ENCODE results near the gene ASTN1.

The ASTN1 gene

DNA sequence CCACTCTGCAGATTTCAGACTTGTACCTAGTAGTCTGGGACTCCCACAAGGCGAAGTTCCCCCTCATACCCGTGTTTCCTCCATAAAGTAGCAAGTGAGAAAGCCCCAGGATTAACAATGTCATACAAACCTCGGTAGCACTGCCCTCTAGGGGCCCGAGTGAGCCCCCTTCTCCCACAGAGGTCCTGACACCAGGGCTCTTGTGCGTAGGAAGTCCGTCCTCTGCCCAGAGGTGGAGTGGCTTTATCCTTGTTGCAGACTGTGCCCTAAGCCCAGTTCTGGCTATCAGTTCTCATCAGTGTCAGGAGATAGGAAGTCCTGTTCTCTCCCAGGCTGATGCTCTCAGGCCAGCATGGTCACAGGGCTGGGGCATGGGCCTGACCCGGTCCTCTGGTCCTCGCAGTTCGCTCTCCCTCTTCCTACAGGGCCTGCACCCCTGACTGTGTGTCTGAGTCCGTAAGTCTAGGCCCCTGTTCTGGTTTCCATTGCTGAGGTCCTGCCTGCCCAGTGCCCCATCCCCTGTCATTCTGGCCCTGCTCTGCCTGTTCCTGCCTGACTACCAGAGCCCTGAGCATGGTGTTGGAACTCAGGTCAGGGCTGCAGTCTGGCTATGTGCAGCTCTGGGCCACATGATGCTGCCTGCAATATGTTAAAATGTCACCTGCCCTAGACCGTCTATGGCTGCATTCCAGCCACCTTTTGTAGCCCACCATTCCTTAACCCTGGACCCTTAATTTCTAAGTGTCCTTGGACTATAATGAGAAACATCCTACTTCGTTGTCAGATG is 285.6 kb downstream of the ASTN1 start:
- in situ Hi-C loops (cut with HindIII; ENCODE audit: low pct_unique_long_range_greater_than_20kb, low sequenced_read_pairs) = no loop called here

DNA sequence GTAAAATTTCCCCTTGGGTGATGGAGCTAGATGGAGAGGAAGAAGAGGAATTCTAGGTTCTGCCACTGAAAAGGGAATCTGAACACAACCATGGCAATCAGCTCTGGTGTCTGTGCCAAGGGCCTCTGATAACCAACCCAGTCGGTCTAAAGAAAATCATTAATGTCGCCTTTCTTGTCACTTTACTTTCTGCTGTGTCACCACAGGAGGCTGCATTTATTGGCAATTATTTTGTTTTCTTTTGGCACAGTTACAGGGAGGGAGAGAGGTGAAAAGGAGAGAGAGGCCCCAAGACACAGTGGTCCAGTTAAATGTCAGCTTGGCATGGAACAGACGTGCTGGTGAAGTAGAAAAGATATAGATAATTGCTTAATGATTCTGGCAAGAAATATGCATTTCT is 287.0 kb downstream of the ASTN1 start:
- in situ Hi-C loops (cut with HindIII; ENCODE audit: low pct_unique_long_range_greater_than_20kb, low sequenced_read_pairs) = no loop called here
- no peak for DNase-seq (ENCODE audit: low read depth in 1 of 2, low spot score in 1 of 2)
- TF ChIP-seq JUND (IDR thresholded peaks at IDR 0.05; ENCODE audit: low read depth) = no peak

More for the DNA sequence above, 285.6 kb downstream of the ASTN1 start:
- no peak for DNase-seq (ENCODE audit: low read depth in 1 of 2, low spot score in 1 of 2)
- no peak for TF ChIP-seq JUND (IDR thresholded peaks at IDR 0.05; ENCODE audit: low read depth)

DNA sequence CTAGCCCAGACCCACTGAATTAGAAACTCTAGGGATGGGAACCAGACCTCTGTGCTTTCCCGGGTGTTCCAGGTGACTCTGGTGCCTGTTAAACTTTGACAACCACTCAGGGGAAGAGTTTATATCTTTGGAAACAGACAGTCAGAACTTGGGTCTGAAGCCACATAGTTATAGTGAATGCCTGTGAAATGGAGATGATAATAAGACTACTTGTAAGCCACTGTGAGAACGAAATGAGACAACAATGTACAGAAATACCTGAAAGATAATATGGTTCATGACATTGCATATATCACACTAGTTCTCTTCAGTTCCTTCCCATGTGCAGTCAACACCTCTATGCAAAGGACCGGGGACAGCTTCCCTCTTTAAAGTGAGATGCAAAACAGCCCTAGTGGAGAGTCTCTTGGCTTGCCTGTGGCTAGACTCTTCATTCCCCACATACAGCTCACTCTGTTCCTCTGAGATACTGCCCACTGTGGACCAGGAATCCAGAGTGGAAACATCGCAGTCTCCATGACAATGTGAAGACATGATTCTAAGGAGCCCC is 287.5 kb downstream of the ASTN1 start:
- in situ Hi-C loops (cut with HindIII; ENCODE audit: low pct_unique_long_range_greater_than_20kb, low sequenced_read_pairs) = no loop called here
- TF ChIP-seq JUND (IDR thresholded peaks at IDR 0.05; ENCODE audit: low read depth) = no peak

DNA sequence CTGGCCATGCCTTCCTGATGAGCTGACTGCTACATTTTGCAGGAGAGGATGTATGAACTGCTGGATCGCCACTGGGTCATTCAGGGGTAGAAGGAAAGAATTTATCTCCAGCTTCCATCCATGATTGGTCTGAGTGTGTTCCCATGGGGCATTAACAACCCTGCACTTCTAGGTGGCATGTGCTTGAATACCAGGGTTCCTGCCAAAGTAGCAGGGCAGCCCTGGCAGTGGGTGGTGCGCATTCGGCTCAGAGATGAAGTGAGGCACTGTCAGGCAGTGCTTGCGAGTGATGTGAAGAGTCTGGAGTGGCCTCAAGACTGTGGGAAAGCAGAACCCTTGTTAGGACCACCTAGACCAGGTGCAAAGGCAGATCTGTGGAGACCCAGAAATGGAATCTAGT is 294.9 kb downstream of the ASTN1 start:
- in situ Hi-C loops (cut with HindIII; ENCODE audit: low pct_unique_long_range_greater_than_20kb, low sequenced_read_pairs) = no loop called here
- DNase-seq (ENCODE audit: low read depth in 1 of 2, low spot score in 1 of 2) = no peak
- no peak for TF ChIP-seq JUND (IDR thresholded peaks at IDR 0.05; ENCODE audit: low read depth)

More for the DNA sequence above, 287.5 kb downstream of the ASTN1 start:
- no peak for DNase-seq (ENCODE audit: low read depth in 1 of 2, low spot score in 1 of 2)

DNA sequence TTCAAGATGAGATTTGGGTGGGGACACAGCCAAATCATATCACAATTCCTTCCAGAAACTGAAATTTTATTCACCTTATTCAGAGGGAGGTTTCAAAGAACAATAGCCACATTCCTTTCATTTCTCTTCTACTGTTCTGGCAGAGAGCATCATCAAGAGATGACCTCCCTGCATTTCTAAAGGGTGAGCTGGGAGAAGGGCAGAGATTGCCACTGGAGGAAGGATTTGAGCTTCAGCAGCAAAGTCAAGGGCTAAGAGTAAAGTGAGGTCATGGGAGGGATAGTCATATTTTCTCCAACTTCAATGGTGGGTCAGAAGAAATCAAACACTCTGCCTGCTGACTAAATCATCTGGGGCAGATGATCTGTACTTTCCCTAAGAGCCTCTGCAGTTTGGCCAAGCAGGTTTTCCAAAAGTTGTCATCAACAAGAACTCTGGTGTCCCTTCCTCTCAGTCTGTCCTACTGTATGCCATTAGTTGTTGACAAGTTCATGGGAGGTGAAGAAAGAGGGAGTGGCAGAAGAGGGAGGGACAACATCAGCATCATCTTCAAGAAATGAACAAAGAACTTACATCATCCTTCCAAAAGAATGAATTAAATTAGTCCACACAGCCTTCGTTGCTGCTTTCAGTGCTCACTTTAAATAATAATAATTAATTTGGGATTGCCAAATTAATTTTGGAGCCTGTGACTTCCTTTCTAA is 298.3 kb downstream of the ASTN1 start:
- in situ Hi-C loops (cut with HindIII; ENCODE audit: low pct_unique_long_range_greater_than_20kb, low sequenced_read_pairs) = no loop called here
- TF ChIP-seq JUND (IDR thresholded peaks at IDR 0.05; ENCODE audit: low read depth) = no peak
- DNase-seq (ENCODE audit: low read depth in 1 of 2, low spot score in 1 of 2) = no peak

DNA sequence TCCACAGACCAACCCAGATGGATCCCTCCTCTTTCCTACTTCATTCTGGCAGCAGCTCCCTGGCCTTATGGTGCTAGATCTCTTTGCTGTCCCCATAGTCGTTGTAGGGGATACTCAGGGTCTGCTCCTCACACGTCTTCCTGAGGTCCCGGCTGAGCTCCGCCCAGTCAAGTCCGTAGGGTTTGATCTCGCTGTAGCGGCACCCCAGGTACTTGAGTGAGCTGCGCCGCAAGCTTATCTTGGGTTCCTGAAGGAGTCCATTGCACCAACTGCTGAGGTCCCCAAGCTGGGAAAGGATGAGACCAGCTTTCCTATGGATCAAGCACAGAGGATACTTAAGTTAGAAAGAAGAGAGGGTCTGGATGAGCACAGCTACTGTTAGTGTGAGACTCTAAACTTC is 300.3 kb downstream of the ASTN1 start:
- no peak for TF ChIP-seq JUND (IDR thresholded peaks at IDR 0.05; ENCODE audit: low read depth)
- in situ Hi-C loops (cut with HindIII; ENCODE audit: low pct_unique_long_range_greater_than_20kb, low sequenced_read_pairs) = no loop called here
- DNase-seq (ENCODE audit: low read depth in 1 of 2, low spot score in 1 of 2) = no peak

DNA sequence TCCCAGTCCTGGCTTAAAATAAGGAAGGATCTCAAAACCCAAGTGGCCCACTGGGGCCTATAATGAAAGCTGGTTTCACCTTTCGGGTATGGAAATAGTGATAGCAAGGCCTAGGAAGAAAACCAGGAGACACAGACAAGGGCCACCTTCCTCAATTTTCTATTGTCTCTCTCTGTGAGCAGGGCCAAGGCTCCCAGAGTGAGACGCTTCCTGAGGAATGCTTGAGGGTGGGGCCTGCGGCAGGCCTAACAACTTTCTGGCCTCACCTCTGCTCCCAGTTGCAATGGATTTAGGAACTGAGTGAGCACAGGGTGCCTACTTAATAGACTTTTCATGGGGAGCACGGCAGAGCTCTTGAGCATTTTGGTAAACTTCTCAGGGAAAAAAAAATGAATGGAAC is 300.9 kb downstream of the ASTN1 start:
- no peak for TF ChIP-seq JUND (IDR thresholded peaks at IDR 0.05; ENCODE audit: low read depth)
- no peak for DNase-seq (ENCODE audit: low read depth in 1 of 2, low spot score in 1 of 2)
- in situ Hi-C loops (cut with HindIII; ENCODE audit: low pct_unique_long_range_greater_than_20kb, low sequenced_read_pairs) = no loop called here

DNA sequence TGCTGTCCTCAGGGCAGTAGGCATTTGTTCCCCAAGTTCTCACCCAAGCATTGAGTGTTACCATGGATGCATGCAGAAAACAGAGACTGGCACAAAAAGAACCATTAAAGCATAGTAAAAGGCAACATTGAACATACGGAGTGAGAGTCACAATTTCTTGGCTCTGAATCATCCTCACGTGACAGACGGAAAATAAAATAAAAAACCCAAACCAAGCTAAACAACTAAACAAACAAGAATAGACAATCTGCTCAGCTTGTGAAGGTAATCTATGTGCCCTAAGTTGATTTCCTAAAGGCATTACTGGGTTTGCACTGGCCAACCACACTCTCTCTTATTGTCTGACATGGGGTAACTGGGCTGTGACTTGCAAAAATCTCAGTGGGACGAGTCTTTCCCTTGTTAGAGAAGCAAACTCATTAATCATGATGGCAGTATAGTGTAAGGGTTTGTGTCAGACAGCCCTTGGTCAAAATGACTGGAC is 306.0 kb downstream of the ASTN1 start:
- in situ Hi-C loops (cut with HindIII; ENCODE audit: low pct_unique_long_range_greater_than_20kb, low sequenced_read_pairs) = no loop called here
- DNase-seq (ENCODE audit: low read depth in 1 of 2, low spot score in 1 of 2) = no peak
- no peak for TF ChIP-seq JUND (IDR thresholded peaks at IDR 0.05; ENCODE audit: low read depth)

DNA sequence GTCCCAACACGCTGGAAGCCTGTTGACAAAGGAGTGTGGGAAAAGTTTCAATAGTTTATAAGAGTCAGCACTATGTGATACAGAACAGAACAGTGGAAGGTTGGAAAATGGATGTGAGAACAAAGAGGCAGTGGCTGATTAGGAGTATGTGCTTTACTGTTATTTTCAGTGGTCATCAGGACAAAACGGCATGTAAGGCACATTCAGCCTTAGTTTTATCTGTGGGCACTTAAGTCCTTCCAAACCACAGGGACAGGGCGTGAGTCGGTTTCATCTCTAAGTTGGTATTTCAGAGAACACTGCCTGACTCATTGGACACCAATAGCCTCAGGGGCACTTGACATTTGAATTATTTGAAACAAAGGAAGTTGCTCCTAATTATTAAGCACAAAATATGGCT is 306.9 kb downstream of the ASTN1 start:
- DNase-seq (ENCODE audit: low read depth in 1 of 2, low spot score in 1 of 2) = no peak
- in situ Hi-C loops (cut with HindIII; ENCODE audit: low pct_unique_long_range_greater_than_20kb, low sequenced_read_pairs) = no loop called here
- TF ChIP-seq JUND (IDR thresholded peaks at IDR 0.05; ENCODE audit: low read depth) = no peak

DNA sequence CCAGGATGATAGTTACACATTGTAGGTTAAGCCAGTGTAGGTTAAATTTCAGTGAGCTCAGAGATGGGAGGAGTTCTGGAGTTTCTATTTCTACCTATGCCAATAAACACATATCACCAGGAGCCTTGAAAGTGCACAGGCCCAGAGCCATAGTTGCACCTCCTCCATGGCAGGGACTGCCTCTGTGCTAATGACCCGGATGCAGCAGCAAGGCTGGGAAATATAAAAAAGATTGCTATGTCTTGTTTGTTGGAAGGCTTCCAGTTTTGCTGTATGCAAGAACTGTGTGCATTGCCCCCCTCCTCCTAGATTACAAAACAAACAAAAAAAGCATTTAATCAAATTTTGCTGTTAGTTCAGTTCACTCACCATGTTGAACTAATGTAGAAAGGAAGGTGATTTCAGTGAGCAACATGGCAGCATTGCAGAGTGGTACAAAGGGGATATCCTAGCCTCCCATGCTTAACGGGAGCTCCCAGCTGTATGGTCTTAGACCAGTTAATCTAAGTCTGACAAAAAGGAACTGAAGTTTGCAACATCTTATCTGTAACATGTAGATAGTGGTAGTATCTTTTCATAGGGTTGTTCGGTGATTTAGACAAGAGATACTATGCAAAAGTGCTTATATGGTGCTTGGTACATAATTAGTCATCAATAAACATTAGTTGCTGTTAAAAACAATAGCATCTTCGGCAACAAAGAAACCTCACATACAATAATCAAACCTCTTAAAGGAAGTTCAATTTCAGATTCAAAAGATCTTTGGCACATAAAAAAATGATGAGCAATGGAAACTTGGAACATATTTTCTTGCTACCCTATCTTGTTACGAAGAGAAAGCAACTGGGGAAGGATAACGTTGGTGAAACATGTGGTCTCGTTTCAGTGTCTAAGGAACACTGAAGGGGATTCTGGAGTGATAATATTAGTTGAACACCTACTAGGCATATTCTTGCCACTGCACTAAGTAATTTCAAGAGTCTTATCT is 309.5 kb downstream of the ASTN1 start:
- no peak for TF ChIP-seq JUND (IDR thresholded peaks at IDR 0.05; ENCODE audit: low read depth)
- in situ Hi-C loops (cut with HindIII; ENCODE audit: low pct_unique_long_range_greater_than_20kb, low sequenced_read_pairs) = no loop called here
- no peak for DNase-seq (ENCODE audit: low read depth in 1 of 2, low spot score in 1 of 2)

DNA sequence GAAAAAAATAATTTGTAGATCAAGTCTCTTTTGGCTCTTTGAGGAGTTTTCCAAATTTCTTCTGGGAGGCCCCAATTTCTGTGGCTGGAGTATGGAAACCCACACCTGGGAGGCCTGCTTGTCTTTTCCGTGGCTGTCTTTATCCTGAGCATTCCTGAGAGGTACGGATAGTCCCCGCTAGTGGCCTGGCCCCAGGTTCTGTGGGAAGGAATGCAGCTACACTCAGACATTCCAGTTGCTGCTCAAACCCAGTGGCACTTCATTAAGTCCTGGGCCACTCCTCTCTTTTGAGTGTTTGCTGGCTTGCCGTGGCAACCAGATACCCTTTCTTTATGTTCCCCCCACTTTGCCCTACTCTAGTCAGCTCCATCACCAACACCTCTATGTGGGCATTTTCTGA is 310.4 kb downstream of the ASTN1 start:
- in situ Hi-C loops (cut with HindIII; ENCODE audit: low pct_unique_long_range_greater_than_20kb, low sequenced_read_pairs) = no loop called here
- DNase-seq (ENCODE audit: low read depth in 1 of 2, low spot score in 1 of 2) = no peak
- no peak for TF ChIP-seq JUND (IDR thresholded peaks at IDR 0.05; ENCODE audit: low read depth)

DNA sequence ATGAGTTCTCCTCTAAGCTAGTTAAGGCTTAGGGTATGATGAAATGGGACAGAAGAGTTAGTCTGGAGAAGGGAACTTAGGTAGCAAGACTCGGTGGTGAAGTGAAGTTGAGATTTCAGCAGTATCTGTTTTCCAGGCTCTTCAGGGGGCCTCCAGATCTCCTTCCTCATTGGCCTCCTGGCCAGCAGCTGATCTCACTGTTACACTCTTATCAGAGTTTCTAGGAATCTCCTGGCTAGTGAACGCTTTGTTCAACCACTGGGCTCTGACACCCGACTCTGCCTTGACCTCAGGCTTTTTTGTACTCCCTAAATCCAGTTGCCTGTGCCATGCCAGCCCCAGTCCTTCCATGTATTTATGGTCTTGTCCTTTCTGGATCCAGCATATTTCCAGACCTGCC is 311.0 kb downstream of the ASTN1 start:
- no peak for TF ChIP-seq JUND (IDR thresholded peaks at IDR 0.05; ENCODE audit: low read depth)
- in situ Hi-C loops (cut with HindIII; ENCODE audit: low pct_unique_long_range_greater_than_20kb, low sequenced_read_pairs) = no loop called here
- no peak for DNase-seq (ENCODE audit: low read depth in 1 of 2, low spot score in 1 of 2)

Data from T47D (cell line).